Stimulated activated CD4-positive, alpha-beta T cell treated with anti-CD3 and anti-CD28 coated beads, Interleukin-12 subunit alpha, Interleukin-12 subunit beta, amount 100 ng/mL, for 48 hours (primary cell): ENCODE data around the gene MAML3.

Source experiments
- DNase-seq, 3 donors: peaks; one replicate each; pipeline ENCODE4 v3.0.0-alpha.2; 2020; ENCODE audit warnings: low read depth in 2 of 3, low spot score in 1 of 3

The MAML3 gene

GRCh38 chr4:140012688-140013486, 141.1 kb downstream of the MAML3 start:
- peak; percentile 21 to 48 (median 29) for DNase-seq

- DNase-seq, result no peak
Observed at GRCh38 chr4:140005699-140006098, 148.3 kb downstream of the MAML3 start.

- DNase-seq, result no peak
Observed at GRCh38 chr4:140004922-140005627, 148.9 kb downstream of the MAML3 start.

- DNase-seq, result no peak
Observed at GRCh38 chr4:140004549-140004895, 149.5 kb downstream of the MAML3 start.

GRCh38 chr4:140003876-140004548, 150.0 kb downstream of the MAML3 start:
- no peak for DNase-seq

GRCh38 chr4:140000232-140000631, 153.8 kb downstream of the MAML3 start:
- DNase-seq, result no peak

- peak; percentile 36 to 50 (median 44) for DNase-seq
Observed at GRCh38 chr4:139988863-139989765, 164.9 kb downstream of the MAML3 start.

- DNase-seq, result peak in 1 of 3 donors; percentile 3
Observed at GRCh38 chr4:139987502-139987850, 166.5 kb downstream of the MAML3 start.

GRCh38 chr4:139986689-139987501, 167.1 kb downstream of the MAML3 start:
- DNase-seq, result no peak

- DNase-seq, result no peak
Observed at GRCh38 chr4:139986106-139986505, 167.9 kb downstream of the MAML3 start.

DNA sequence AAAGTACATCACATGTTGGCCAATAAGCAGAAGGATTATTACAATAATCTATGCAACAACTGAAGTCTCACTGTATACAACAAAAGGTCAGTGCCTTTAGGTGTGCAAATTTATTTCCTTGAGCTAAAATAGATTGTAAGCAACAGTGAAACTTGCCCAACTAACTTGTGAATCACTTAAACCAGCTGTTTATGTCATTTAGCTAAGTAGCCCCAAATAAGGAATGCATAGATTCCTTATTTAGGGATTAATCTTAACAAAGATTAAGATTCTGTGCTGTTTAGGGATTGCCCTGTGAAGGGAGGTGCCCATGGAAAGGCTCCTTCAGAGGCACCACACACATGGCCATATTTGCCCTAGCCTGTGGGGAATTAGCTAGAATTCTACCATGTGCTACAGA, 168.6 kb downstream of the MAML3 start:
- no peak for DNase-seq

GRCh38 chr4:139984471-139984870, 169.5 kb downstream of the MAML3 start:
- DNase-seq, result no peak

DNA sequence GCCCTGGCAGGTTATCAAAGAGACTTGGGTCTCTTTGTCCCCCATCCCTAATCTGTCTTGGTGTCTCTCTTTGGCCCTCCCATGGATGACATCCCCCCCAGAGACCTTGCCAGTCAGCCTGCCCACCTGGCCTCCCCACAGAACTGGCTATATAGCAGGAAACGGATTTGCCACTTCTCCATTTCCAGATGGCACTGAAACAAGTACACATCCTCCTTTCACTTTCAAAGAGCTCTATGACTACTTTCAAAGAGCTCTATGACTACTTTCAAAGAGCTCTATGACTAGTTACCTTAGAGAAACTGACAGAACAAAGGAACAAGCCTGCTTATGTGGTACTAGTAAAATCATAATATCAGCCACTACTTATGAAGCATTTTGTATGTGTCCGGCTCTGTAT, 175.3 kb downstream of the MAML3 start:
- DNase-seq, result no peak

DNA sequence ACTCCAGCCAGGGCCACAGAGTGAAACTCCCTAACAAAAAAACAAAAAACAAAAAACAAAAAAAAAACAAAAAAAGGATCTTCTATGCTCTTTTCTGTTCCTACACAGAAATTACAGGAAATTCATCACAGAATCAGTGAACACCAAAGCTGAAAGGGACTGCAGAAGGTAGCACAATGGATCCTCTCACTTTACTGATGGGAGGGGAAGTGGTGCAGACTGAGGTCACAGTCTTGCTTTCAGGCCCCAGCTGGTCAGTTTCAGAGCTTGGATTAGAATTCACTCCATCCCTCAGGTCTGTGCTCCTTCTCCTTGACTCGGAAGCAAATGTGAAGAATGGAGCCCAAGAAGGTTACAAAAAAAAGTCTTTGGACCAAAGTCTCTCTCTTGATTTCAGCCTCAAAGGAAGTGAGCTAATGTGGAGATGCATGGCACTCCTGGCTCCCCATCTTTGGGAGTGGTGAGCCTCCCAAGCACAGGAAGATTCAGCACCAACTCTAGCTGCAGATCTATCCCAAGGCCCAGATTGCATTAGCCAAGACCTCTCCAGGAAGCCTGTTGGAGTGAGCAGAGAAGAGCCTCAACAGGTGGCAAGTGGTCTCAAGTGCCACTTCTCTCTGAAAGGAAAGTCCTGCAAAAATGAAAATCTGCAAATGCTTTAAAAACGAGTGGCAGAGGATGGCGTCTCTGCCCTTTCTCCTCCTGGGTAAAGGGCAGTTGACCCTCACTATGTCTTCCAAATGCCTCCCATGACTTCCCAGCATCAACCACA, 176.0 kb downstream of the MAML3 start:
- no peak for DNase-seq

- DNase-seq, result no peak
Observed at GRCh38 chr4:139975830-139976272, 178.1 kb downstream of the MAML3 start.

GRCh38 chr4:139973616-139974015, 180.4 kb downstream of the MAML3 start:
- DNase-seq, result no peak

- DNase-seq, result no peak
Observed at GRCh38 chr4:139973015-139973414, 181.0 kb downstream of the MAML3 start.

GRCh38 chr4:139972305-139972704, 181.7 kb downstream of the MAML3 start:
- DNase-seq, result no peak

DNA sequence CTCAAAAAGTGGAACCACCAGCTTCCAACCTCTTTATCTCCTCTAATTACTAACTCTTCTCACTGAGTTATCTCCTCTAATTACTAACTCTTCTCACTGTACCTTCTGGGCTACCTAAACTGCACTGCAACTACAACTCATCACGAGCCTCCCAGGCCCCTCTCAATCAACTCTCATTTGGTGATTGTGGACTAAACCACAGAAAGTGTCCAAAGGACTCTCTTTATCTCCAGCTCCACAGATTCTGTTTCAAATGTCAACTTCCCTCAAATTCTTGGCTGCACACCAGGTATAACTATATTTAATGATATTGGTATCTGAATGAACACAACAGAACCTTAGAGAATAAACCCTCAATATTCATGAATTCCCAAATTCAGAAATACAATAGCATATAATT, 182.9 kb downstream of the MAML3 start:
- no peak for DNase-seq
